G401.6 (cell line): Measurements from ENCODE around the gene USP16.

Experiments
- FAIRE-seq: peaks from 2 replicates; lab custom pipeline; 2012; peaks lifted over from hg19 to GRCh38; lab: Jason Lieb, UNC

Gene USP16

DNA sequence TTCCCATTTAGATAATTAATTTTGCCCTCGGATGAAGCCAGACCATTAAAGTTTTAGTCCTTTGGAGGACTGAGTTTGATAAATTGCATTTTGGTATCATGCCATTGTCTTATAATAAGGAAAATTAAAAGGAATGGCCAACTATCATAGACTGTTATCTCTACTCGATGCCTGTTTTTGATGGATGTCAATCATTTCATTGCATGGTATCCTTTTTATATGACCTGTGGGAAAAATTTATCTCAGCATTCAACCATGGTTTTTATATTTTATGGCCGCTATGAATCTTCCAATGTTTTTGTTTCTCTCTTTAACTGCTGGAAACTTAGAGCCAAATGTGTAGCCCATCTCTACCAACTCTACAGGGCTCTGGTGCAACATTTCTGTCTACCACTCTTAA lies 58.8 kb downstream of the USP16 start:
- no peak for FAIRE-seq

DNA sequence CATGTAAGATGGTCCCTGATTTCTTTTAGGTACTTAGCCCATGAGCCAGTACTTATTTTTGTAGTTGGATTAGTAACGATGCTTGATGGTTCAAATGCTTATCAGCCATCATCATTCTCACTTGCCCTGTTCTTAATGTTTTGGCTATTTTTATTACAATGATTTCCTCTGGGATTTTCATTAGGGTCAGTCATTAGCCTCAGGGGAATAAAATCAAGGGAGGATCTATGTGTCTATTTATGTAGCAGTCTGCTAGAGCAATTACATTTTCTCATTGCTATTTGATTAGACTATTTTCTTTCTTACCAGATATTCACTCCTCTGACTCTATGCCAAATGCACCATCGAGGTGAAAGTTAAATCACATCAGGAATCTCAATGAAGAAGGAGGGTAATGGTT lies 59.9 kb downstream of the USP16 start:
- FAIRE-seq, result no peak

DNA sequence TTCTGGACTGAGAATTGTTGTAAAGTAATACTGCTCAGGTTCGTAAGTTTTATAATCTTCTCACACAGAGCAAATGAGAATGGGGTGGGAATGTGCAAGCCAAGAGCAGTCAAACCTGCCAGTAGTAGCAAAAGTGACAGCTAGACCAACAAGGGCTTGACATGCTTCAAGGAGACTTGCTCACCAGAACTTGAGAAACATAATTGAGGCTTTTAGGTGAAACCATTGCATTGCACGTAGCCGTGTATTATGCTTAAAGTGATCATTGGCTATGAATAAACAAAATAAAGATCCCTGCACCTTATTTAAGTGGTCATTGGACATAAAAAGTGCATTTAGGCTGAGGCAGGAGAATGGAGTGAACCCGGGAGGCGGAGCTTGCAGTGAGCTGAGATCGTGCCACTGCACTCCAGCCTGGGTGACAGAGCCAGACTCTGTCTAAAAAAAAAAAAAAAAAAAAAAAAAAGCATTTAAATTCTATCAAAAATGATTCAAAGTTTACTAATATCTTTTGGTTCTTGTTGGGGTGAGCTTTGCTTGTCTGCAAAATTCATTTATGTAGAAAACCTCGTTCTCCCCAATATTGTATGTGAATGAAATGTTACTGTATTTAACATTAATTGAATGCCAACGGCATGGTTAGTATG lies 60.8 kb downstream of the USP16 start:
- peak; percentile 62 for FAIRE-seq

DNA sequence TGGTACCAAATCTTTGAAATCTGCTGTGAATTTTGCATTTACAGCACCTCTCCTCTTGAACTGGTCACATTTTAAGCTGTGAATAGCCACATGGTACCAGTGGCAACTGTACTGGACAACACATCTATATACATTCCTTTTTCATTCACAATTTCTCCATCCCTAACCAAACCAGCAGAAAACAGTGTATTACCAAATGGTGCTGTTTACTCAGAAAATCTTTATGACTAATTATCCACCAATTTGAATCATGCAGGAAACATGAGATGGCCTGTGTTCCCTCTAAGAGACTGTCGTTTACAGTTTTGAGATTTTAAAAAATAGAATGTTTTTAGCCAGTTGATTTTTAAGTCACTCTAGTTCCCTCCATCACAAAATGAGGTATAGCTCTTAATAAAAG lies 66.6 kb downstream of the USP16 start:
- FAIRE-seq, result no peak

DNA sequence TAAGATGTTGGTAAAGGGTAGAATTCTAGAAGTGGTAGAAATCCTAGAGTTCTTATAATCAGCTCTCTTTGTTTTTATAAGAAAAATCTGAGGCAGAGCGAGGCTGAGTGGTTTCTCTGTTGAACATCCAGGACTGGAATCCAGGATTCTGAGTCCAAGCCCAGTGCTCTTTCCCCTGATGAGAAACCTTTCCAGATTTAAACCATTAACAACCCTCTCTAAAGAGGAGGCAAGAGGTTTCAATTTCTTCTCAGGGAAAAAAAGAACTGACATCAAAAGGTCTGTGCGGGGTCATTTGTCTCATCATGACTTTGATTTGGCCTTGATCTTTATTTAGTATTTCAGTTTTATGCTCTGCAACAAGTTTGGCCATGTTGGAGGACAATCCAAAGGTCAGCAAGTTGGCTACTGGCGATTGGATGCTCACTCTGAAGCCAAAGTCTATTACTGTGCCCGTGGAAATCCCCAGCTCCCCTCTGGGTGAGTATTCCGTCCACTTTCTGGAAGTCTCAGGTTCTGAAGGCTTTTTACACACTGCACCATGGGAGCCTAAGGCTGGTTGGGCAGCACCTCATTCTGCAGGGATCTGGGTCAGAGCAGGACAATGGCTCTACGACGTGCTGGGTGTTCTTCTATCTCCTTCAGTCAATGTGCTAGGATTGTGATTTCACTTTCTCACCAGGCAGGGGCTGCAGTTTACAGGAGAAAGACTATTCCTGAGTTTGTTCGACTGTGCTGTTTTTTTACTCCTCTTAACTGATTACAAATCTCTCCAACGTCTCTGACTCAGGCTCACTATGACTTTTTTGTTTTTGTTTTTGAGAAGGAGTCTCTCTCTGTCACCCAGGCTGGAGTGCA lies 67.9 kb downstream of the USP16 start:
- FAIRE-seq, result no peak

DNA sequence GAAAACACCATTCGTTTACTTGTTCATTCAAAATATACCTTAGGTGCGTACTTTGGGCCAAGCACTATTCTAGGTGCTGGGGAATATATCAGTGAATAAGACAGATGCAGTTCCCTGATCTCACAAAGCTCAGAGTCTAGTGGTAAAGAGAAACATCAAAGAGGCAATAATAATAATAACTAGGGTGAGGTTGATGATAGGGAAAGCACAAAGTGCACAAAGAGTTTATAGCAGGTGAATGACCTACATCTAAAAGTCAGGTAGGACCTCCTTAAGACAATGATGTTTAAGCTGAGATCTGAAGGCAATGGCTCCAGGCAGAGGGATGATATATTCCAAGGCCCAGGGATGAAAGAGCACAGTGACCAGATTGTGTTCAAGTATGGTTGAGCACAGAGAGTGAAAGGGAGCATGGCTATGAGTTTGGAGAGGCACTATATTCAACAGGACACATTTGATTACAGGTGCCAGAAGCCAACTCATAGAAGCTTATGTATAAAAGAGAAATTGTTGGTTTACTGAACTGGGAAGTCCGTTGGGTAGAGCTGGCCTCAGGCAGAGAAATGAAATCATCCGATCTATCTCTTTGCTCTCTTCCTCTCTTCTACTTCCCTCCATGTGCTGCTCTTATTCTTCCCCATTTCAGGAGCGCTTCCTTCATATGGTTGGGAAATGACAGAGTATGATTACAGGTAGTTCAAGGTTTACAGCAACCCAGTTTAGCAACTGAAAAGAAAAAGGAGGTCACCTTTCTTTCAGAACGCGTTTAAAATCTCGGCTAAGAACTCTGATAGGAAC lies 71.9 kb downstream of the USP16 start:
- no peak for FAIRE-seq

DNA sequence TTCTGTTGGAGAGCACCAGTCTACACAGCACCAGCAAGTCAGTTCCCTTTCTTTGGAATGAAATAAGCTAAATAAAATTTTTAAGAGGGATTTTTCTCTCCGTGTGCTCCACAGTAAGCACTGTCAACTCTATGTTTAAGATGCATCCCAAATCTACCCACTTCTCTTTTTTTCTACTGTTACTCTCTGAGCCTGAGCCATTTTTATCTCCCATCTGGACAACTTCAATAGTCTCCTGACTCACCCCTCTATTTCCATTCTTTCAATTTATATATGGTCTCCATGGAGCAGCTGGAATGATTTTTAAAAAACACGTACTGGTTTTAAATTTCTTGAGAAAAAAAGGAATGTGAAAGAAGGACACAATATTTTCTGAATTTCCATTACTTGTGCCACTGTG lies 73.7 kb downstream of the USP16 start:
- no peak for FAIRE-seq

DNA sequence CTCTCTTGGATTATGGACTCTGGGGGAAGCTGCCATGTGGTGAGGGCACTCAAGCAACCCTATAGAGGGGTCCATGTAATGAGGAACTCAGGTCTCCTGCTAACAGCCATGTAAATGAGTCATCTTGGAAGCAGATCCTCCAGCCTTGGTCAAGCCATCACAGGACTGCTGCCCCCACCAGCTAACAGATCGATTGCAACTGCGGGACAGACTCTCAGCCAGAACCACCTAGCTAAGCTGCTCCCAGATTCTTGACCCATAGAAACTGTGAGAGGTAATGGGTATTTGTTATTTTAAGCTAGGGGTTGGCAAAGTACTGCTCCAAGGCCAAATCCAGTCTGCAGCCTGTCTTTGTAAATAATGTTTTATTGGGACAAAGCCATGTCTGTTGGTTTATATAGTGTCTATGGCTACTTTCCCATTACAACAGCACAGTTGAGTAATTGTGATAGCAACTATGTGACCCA lies 78.4 kb downstream of the USP16 start:
- FAIRE-seq, result no peak
